Measurements from ENCODE around the gene BCKDK.

- TF ChIP-seq POLR2A (IDR thresholded peaks at IDR 0.05) (no peak), CTCF (IDR thresholded peaks at IDR 0.05) (no peak)
These were observed 23.2 kb downstream of the BCKDK start for GRCh38 chr16:31131416-31131815.
